ENCODE measurements around the gene CYP1A2. TPM values are rescaled to one million over a fixed set of nuclear protein-coding genes. Genes with fewer than 3 reads are reported as not detected.

The CYP1A2 gene
- total and polyA plus RNA-seq, 8 donors, result 0.15 to 0.58 (median 0.31) TPM; not detected in 1

- Histone ChIP-seq H3K9me3 (no peaks in the 10 kb centered on the region), H3K4me3 (peak within 1 kb of the TSS; percentile 65 to 85), H3K27me3 (no peaks in the 10 kb centered on the region), H3K4me1 (peaks cover 46 to 87% of the 10 kb centered on the region in 2 donors), H3K27ac (peak within 1 kb of the TSS; percentile 84 to 91), H3K36me3 (no peaks in the 10 kb centered on the region)
- peak; percentile 34 to 77 for TF ChIP-seq CTCF (IDR thresholded peaks at IDR 0.05)
- intact Hi-C loops (cut with DNase I), result no loop called here
- ATAC-seq, result peak; percentile 83
- DNase-seq, result peak; percentile 69 to 95 (median 80)
Measured at GRCh38 chr15:74781431-74782258, 33.0 kb downstream of the CYP1A2 start, which contains the start of gene CSK. TSS of gene CSK (plus strand) at chr15:74782080. CDS start at chr15:74798298, 16,218 bp downstream.

GRCh38 chr15:74782259-74783071 lies 33.8 kb downstream of the CYP1A2 start:
- H3K9me3 ChIP-seq, result no peaks in the 10 kb centered on the region
- ATAC-seq (peak; percentile 15), DNase-seq (peak in 2 of 4 donors; percentile 55 to 92)
- intact Hi-C loops (cut with DNase I), result no loop called here
- H3K36me3 ChIP-seq, result no peaks in the 10 kb centered on the region
- peak overlapping the region; percentile 65 to 85 for H3K4me3 ChIP-seq
- TF ChIP-seq CTCF (IDR thresholded peaks at IDR 0.05), result no peak
- no peaks in the 10 kb centered on the region for H3K27me3 ChIP-seq
- H3K4me1 ChIP-seq, result peaks cover 46 to 87% of the 10 kb centered on the region in 2 donors
- peak overlapping the region; percentile 84 to 91 for H3K27ac ChIP-seq

- intact Hi-C loops (cut with DNase I), result no loop called here
- no peaks in the 10 kb centered on the region for H3K36me3 ChIP-seq
- H3K4me3 ChIP-seq, result peak overlapping the region; percentile 65 to 85
- peak; percentile 8 for ATAC-seq
- H3K27me3 ChIP-seq, result no peaks in the 10 kb centered on the region
- H3K27ac ChIP-seq, result peak overlapping the region; percentile 84 to 91
- no peaks in the 10 kb centered on the region for H3K9me3 ChIP-seq
- DNase-seq, result no peak
- no peak for TF ChIP-seq CTCF (IDR thresholded peaks at IDR 0.05)
- H3K4me1 ChIP-seq, result peaks cover 42 to 87% of the 10 kb centered on the region in 2 donors
Measured at GRCh38 chr15:74783072-74783807, 34.6 kb downstream of the CYP1A2 start.

GRCh38 chr15:74783808-74784175 lies 35.1 kb downstream of the CYP1A2 start:
- no peak for ATAC-seq
- DNase-seq, result no peak
- Histone ChIP-seq H3K4me1 (peaks cover 42 to 87% of the 10 kb centered on the region in 2 donors), H3K36me3 (no peaks in the 10 kb centered on the region), H3K27me3 (no peaks in the 10 kb centered on the region), H3K9me3 (no peaks in the 10 kb centered on the region), H3K27ac (peak overlapping the region; percentile 84 to 91), H3K4me3 (peak overlapping the region; percentile 65 to 85)
- TF ChIP-seq CTCF (IDR thresholded peaks at IDR 0.05), result no peak
- intact Hi-C loops (cut with DNase I), result no loop called here

All from left lung (tissue), 10 donors.